Ascending aorta (tissue), 2 donors: ENCODE data around the gene MYH13. TPM values are rescaled to one million over a fixed set of nuclear protein-coding genes. Genes with fewer than 3 reads are reported as not detected.

Experiments used
- DNase-seq, 2 donors: peaks; one replicate each; pipeline ENCODE4 v3.0.0-alpha.2; 2019; ENCODE audit warnings: low spot score in 2 of 2
- H3K27ac ChIP-seq, 2 donors: fragments of 200-600 bp; sonication (generic); one replicate each; pipeline ENCODE4 v1.5.1; 2016 to 2017; ENCODE audit warnings: mild to moderate bottlenecking in 1 of 2
- H3K27me3 ChIP-seq: fragments of 200-600 bp; sonication (generic); one replicate; pipeline ENCODE4 v1.5.1; 2017
- H3K36me3 ChIP-seq, 2 donors: fragments of 200-600 bp; sonication (generic); one replicate each; pipeline ENCODE4 v1.5.1; 2016
- H3K4me1 ChIP-seq, 2 donors: fragments of 200-600 bp; sonication (generic); one replicate each; pipeline ENCODE4 v1.5.1; 2016 to 2017; ENCODE audit warnings: mild to moderate bottlenecking in 1 of 2
- H3K4me3 ChIP-seq, 2 donors: fragments of 200-600 bp; sonication (generic); one replicate each; pipeline ENCODE4 v1.5.1; 2016 to 2017; ENCODE audit warnings: mild to moderate bottlenecking in 1 of 2
- H3K9me3 ChIP-seq, 2 donors: fragments of 200-600 bp; sonication (generic); one replicate each; pipeline ENCODE4 v1.5.1; 2016
- intact Hi-C: fragments of 100-400 bp; cut with DNase I; formaldehyde crosslinking; loops from one replicate; pipeline ENCODE4 v1.15.1; 2023
- total RNA-seq: library from RNA; depleted of rRNA; stranded (reverse); fragments of >200 nt; gene quantifications from one replicate; pipeline ENCODE4 v1.1.0, GENCODE V29; 2016
- TF ChIP-seq, protein P1 (sequence below), 3 experiments: fragments of 200-600 bp in 2 of 3; fragments of 450-650 bp in 1 of 3; sonication (generic) in 2 of 3; IDR thresholded peaks; one replicate each; pipeline ENCODE4 v1.5.1; 2016 to 2019; ENCODE audit warnings: antibody characterized with exemption in 3 of 3, mild to moderate bottlenecking in 1 of 3, moderate library complexity in 1 of 3

Gene MYH13
- total RNA-seq, 1 donor from 2014 or later, result not detected

DNA sequence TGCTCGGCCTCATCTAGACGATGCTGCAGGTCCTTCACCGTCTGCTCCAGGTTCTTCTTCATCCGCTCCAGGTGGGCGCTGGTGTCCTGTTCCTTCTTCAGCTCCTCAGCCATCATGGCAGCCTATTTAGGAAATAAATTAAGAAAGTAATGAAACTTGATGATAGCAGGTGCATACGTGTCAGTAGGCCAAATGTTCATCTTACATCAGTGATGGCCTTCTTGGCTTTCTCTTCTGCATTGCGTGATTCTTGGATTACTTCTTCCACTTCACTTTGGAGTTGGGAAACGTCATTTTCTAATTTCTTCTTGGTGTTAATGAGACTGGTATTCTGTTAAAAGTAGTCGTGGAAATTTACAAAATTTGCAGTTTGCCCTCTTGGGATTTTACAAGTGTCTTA, 20.1 kb upstream of the MYH13 start:
- DNase-seq, result no peak
- Histone ChIP-seq H3K36me3 (no peaks in the 10 kb centered on the region), H3K9me3 (no peaks in the 10 kb centered on the region), H3K4me3 (no peak overlapping the region), H3K27me3 (no peaks in the 10 kb centered on the region), H3K4me1 (no peaks in the 10 kb centered on the region), H3K27ac (no peak overlapping the region)
- intact Hi-C loops, result no loop called here
- TF ChIP-seq, protein P1, sequence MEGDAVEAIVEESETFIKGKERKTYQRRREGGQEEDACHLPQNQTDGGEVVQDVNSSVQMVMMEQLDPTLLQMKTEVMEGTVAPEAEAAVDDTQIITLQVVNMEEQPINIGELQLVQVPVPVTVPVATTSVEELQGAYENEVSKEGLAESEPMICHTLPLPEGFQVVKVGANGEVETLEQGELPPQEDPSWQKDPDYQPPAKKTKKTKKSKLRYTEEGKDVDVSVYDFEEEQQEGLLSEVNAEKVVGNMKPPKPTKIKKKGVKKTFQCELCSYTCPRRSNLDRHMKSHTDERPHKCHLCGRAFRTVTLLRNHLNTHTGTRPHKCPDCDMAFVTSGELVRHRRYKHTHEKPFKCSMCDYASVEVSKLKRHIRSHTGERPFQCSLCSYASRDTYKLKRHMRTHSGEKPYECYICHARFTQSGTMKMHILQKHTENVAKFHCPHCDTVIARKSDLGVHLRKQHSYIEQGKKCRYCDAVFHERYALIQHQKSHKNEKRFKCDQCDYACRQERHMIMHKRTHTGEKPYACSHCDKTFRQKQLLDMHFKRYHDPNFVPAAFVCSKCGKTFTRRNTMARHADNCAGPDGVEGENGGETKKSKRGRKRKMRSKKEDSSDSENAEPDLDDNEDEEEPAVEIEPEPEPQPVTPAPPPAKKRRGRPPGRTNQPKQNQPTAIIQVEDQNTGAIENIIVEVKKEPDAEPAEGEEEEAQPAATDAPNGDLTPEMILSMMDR (IDR thresholded peaks at IDR 0.05), result no peak

DNA sequence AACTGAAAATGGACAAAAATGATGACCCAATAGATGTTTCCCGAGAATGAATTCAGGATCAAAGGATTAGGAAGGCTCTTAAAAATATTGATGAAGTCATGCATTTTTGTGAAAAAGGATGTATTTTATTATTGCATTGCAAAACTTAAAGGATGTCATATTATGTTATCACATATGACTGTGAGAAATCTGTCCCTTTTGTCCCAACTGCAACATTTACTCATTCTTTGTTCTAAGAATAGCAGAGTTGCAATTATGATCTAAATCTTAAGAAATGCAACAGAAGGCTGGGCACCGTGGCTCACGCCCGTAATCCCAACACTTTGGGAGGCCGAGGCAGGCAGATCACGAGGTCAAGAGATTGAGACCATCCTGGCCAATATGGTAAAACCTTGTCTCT, 13.1 kb upstream of the MYH13 start:
- TF ChIP-seq, protein P1 (IDR thresholded peaks at IDR 0.05), result no peak
- Histone ChIP-seq H3K9me3 (no peaks in the 10 kb centered on the region), H3K27me3 (no peaks in the 10 kb centered on the region), H3K4me3 (no peak overlapping the region), H3K27ac (no peak overlapping the region), H3K36me3 (no peaks in the 10 kb centered on the region), H3K4me1 (no peaks in the 10 kb centered on the region)
- no peak for DNase-seq
- intact Hi-C loops, result no loop called here

DNA sequence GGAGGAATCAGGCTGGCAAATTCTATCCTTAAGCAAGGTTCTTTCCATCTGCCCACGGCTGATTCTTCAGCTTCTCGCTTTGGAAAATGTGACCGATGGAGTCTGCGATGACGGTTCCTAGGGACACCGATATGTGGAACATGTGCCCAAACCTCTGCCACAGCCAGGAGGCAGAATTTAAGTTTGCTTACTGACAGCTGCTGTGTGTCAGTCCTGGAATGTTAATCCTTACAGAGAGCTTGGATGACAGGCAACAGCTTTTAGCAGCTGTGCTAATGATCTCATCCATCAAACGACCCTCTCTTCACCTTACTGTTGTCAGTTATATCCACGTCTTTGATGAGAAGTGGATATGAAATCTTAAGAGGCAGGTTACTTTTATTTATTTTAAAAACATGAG, 11.4 kb upstream of the MYH13 start:
- DNase-seq, result no peak
- H3K4me1 ChIP-seq, result no peaks in the 10 kb centered on the region
- TF ChIP-seq, protein P1 (IDR thresholded peaks at IDR 0.05), result no peak
- H3K9me3 ChIP-seq, result no peaks in the 10 kb centered on the region
- no peak overlapping the region for H3K27ac ChIP-seq
- H3K36me3 ChIP-seq, result no peaks in the 10 kb centered on the region
- H3K27me3 ChIP-seq, result no peaks in the 10 kb centered on the region
- H3K4me3 ChIP-seq, result no peak overlapping the region
- intact Hi-C loops, result no loop called here

- TF ChIP-seq, protein P1 (IDR thresholded peaks at IDR 0.05), result no peak
- Histone ChIP-seq H3K36me3 (no peaks in the 10 kb centered on the region), H3K9me3 (no peaks in the 10 kb centered on the region), H3K4me3 (no peak overlapping the region), H3K4me1 (no peaks in the 10 kb centered on the region), H3K27me3 (no peaks in the 10 kb centered on the region), H3K27ac (no peak overlapping the region)
- no peak for DNase-seq
- intact Hi-C loops, result no loop called here
These were observed 8.0 kb upstream of the MYH13 start for GRCh38 chr17:10380631-10381408.

DNA sequence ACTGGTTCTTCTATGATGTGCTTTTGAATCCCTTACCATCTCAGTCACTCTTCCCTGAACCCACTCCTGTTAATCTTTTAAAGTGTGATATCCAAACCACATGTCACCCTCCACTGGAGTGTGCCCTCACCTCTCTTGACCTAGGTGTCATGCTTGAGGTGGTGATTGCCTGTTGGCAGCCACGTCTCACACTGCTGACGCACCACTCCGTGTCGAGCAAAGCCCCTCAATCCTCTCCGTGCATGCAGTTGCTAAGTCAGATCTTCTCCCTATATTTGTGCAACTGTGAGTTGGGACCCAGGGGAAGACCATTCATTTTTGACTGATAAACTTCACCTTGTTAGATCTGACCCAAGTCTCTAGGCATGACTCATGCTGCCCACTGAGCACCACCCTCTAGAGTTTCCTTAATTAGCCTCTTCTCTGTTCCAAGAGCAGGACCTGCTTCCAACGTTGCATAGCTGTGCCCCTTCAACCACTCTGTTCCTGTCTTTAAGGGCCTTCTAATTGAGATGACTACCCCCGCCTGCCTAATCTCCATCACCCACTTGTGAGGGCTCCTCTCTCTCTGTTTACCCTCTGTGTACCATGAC, 2.7 kb downstream of the MYH13 start:
- TF ChIP-seq, protein P1 (IDR thresholded peaks at IDR 0.05), result no peak
- Histone ChIP-seq H3K27ac (no peak overlapping the region), H3K9me3 (no peaks in the 10 kb centered on the region), H3K36me3 (no peaks in the 10 kb centered on the region), H3K4me3 (no peak overlapping the region), H3K27me3 (no peaks in the 10 kb centered on the region), H3K4me1 (no peaks in the 10 kb centered on the region)
- intact Hi-C loops, result no loop called here
- no peak for DNase-seq
